DMS79 (cell line): ENCODE results near the gene TBCE.
A peak's percentile ranks its signal among the peaks of the same experiment; 100 is the strongest.

Source experiments
- DNase-seq: peaks from one replicate; lab custom pipeline; 2025; lab: John Stamatoyannopoulos, UW

Gene TBCE

GRCh38 chr1:235367000-235367908 lies at the start of gene TBCE:
Gene TBCE, plus strand, starts transcription at chr1:235367427. Its CDS starts 12,623 bp downstream, at chr1:235380050.
- peak; percentile 96 for DNase-seq

- no peak for DNase-seq
Measured at GRCh38 chr1:235319255-235319654, 48.0 kb upstream of the TBCE start.

GRCh38 chr1:235320521-235321179 lies 46.6 kb upstream of the TBCE start:
- DNase-seq = no peak

GRCh38 chr1:235324296-235324695 lies 42.9 kb upstream of the TBCE start:
- no peak for DNase-seq

GRCh38 chr1:235325139-235325538 lies 42.1 kb upstream of the TBCE start:
- DNase-seq = no peak

- no peak for DNase-seq
Measured at GRCh38 chr1:235325854-235326253, 41.4 kb upstream of the TBCE start.

GRCh38 chr1:235326719-235327558 lies 40.3 kb upstream of the TBCE start:
- DNase-seq = no peak

- no peak for DNase-seq
Measured at GRCh38 chr1:235327559-235328270, 39.5 kb upstream of the TBCE start, which contains the start of gene ARID4B. Gene ARID4B, minus strand, starts transcription at chr1:235328179. Its CDS starts 1,260 bp downstream, at chr1:235326919.

- DNase-seq = peak; percentile 100
Measured at GRCh38 chr1:235328271-235329138, 38.7 kb upstream of the TBCE start, which contains the start of gene GGPS1. Gene GGPS1, plus strand, starts transcription at chr1:235328570. Its CDS starts 6,695 bp downstream, at chr1:235335265.

GRCh38 chr1:235329139-235329902 lies 37.9 kb upstream of the TBCE start:
- no peak for DNase-seq

GRCh38 chr1:235330918-235331285 lies 36.3 kb upstream of the TBCE start:
- DNase-seq = no peak

- no peak for DNase-seq
Measured at GRCh38 chr1:235331401-235331800, 35.8 kb upstream of the TBCE start.

GRCh38 chr1:235336903-235337302 lies 30.3 kb upstream of the TBCE start:
- no peak for DNase-seq

- DNase-seq = no peak
Measured at GRCh38 chr1:235339746-235340145, 27.5 kb upstream of the TBCE start.

GRCh38 chr1:235341334-235341733 lies 25.9 kb upstream of the TBCE start:
- no peak for DNase-seq

GRCh38 chr1:235342039-235342438 lies 25.2 kb upstream of the TBCE start:
- DNase-seq = no peak

GRCh38 chr1:235342471-235342870 lies 24.8 kb upstream of the TBCE start:
- DNase-seq = no peak

- DNase-seq = no peak
Measured at GRCh38 chr1:235343726-235344125, 23.5 kb upstream of the TBCE start.

- DNase-seq = no peak
Measured at GRCh38 chr1:235351441-235351840, 15.8 kb upstream of the TBCE start.

- DNase-seq = no peak
Measured at GRCh38 chr1:235351898-235352297, 15.3 kb upstream of the TBCE start.
